GM10266 (cell line): ENCODE data around the gene MAST2.
"Not testable (repeated sequence)": the region's sequence is repeated elsewhere in the genome, so short reads cannot be mapped to it uniquely, and the experiment has no call there.

Experiments used
- DNase-seq: peaks from one replicate; pipeline ENCODE4 v3.0.0; 2012; ENCODE audit errors: extremely low spot score
- CTCF ChIP-seq: IDR thresholded peaks from 2 replicates; pipeline ENCODE4 v1.5.1; 2012; ENCODE audit warnings: mild to moderate bottlenecking, low read depth; ENCODE audit not compliant: control insufficient read depth, insufficient read depth; ENCODE audit errors: missing control alignments

MAST2 gene

DNA sequence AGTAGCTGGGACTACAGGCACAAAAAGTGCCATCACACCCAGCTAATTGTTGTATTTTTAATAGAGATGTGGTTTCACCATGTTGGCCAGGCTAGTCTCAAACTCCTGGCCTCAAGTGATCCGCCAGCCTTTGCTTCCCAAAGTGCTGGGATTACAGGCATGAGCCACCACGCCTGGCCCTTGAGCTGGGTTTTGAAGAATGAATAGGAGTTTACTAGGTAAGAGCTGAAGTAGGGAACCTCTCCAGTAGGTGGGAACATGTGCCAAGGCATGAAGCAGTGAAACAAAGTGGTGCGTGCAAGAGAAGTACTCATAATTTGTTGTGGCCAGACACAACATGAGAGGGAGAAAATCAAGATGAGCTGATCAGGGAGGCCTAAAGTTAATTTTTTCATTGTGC, 55.8 kb downstream of the MAST2 start:
- peak; percentile 1 for TF ChIP-seq CTCF
- DNase-seq = no peak

DNA sequence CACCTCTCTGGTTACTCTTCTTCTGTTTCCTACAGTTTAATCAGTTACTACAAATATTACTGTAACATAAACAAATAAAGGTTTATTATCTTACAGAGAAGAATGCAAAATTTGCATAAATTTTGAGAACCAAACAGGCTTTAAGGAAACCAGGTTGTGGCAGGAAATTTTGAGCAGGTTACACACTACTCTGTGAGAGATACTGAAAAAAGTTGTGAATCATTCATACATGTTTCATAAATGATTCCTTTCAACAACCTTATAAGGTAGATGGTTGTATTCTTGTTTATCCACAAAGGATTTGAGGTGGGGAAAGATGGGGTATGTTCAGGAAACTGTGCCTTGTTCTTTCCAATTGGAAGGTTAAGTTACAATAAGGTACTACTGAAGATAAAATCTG, 58.6 kb downstream of the MAST2 start:
- no peak for DNase-seq
- TF ChIP-seq CTCF = no peak

DNA sequence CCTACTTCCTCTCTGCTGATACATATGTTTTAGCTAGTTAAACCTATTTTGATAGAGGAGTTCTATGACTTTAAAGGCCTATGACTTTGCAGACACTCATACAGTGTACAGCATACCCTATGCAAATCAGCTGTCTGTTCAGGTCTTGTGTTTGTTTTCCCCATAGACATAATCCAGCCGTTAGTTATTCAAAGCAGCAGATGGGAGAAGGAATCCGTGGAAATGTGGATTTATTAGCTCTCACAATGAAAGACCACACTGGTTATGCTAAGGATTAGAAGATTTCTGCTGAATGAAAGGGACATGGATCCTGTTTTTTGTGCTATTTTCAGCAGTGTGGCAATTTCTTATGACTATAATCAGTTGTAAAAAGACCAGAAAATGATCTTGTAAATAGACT, 59.8 kb downstream of the MAST2 start:
- DNase-seq = no peak
- no peak for TF ChIP-seq CTCF

DNA sequence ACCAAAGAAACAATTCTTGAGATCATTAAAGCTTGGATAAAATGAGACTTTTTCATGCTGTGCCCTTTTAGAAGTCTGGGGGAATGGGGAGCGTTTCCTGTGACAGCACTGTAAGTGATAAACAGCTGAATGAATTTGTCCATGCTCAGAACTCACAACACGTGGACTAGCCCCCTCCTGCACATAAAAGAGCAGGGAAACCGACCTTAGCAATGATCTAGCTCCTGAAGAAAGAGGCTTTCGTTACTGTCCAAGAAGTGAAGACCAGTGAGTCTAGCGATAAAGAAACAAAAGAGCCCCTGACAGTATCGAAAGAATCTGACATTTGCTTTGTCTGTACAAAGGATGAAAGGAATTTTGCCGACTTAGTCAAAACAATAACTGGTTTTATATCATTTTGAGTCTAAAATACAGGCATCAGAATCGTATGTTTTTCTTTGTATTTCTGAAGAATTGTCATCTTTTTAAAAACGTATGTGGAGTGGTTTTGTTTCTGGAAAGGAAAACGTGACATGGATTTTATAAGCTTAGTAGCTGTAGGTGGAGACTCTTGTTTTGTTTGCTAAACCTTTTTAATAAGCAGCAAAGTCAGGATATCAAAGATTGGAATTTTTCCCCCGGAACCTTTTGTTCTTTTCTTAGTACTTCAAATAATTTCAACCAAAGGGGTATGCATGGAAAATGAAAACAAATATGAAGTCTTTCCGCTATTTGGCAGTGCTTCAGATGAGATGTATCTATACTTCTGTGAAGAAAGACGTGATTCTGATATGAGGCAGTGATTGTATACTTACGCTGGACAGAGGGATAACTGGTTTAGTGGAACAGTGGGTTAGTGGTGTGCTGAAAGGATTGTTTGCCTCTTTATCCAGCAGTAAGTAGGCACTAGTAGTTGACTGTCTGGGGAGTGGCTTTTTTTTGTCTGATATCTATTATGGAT, 61.0 kb downstream of the MAST2 start:
- no peak for DNase-seq
- TF ChIP-seq CTCF = no peak

DNA sequence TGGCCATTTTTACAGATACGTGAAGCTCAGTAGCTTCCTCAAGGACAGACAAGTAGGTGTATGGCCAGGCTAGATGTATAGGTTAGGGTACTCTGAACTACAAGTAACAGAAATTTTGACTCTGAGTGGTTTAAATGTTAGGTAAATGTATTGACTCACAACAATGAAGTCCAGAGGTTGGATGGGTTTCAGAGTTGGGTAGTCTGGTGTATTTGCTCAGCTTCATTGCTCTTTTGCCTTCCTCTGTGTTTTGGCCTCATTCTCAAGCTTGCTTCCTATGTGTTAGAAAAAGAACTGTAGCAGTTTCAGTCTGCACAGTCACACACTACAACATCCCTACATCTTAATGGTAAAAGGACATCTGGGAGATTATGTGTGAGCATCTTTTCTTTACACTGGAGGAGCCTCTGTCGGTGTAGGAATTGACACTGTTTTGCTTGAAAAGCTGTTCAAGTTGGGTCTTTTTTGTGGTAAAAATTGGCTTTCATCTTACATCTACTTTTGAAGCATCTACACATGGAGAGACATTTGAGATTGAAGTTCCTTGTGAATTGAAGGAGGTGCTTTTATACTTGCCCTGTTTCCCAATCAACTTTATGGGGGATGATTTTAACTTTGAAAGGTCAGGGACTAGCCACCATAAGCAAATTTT, 64.4 kb downstream of the MAST2 start:
- TF ChIP-seq CTCF = no peak
- DNase-seq = no peak

GRCh38 chr1:45868861-45869260, 65.4 kb downstream of the MAST2 start:
- no peak for DNase-seq
- no peak for TF ChIP-seq CTCF

DNA sequence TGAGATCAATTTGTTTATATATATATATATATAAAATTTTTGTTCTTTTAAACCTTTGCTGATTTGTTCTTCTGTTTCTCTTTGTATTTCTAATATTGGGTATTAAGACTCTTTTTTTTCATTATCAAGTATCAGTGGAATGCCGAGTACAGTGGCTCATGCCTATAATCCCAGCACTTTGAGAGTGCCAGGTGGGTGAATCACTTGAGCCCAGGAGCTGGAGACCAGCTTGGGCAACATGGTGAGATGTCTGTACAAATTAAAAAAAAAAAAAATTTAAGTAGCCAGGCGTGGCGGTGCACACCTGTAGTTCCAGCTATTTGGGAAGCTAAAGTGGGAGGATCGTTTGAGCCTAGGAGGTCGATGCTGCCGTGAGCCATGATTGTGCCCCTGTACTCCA, 67.1 kb downstream of the MAST2 start:
- no peak for TF ChIP-seq CTCF
- DNase-seq = no peak

DNA sequence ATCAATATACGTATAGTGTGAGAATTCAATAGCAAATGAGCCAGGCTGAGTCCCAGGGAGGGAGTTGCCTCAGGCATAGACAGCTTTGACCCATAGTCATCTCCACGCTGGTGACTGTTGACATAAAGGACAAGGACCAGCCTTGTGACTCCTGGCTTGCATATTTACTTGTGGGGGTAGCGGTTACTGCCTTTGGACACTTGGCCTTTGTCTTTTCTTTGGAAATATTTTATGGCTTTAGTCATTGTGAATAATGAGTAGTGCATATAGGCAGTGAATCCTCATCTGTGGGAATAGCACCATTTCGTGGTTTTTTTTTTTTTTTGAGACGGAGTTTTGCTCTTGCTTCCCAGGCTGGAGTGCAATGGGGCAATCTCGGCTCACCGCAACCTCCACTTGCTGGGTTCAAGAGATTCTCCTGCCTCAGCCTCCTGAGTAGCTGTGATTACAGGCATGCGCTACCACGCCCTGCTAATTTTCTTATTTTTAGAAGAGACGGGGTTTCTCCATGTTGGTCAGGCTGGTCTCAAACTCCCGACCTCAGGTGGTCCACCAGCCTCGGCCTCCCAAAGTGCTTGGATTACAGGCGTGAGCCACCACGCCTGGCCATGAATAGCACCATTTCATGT, 68.9 kb downstream of the MAST2 start:
- not testable (repeated sequence) for DNase-seq
